G401.6 (cell line): ENCODE measurements around the gene SIAH2.

ENCODE experiments used
- FAIRE-seq: peaks from 2 replicates; lab custom pipeline; 2012; peaks lifted over from hg19 to GRCh38; lab: Jason Lieb, UNC

The SIAH2 gene

GRCh38 chr3:150773616-150774192 lies 10.7 kb upstream of the SIAH2 start:
- no peak for FAIRE-seq

- no peak for FAIRE-seq
Observed at GRCh38 chr3:150771600-150771999, 8.6 kb upstream of the SIAH2 start.

DNA sequence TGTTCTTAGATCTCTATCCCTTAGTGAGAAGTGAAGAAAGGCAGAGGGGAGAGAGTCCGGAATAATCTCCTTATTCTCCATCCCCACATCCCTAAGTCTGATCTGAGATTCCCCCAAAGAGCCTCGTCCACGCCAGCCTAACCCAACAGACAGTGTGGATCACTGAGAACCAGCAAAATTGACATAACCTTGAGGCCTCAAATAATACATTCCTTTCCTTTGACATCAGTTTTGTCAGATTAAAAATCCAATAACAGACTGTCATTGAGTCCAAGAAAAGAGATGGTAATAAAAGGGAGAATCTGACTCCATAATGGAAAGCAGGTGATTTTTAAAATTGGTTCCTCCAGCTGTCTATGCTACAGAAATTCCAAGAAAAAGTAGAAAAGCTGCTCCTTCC lies 7.7 kb upstream of the SIAH2 start:
- FAIRE-seq = no peak

GRCh38 chr3:150766742-150767141 lies 3.8 kb upstream of the SIAH2 start:
- FAIRE-seq = no peak

DNA sequence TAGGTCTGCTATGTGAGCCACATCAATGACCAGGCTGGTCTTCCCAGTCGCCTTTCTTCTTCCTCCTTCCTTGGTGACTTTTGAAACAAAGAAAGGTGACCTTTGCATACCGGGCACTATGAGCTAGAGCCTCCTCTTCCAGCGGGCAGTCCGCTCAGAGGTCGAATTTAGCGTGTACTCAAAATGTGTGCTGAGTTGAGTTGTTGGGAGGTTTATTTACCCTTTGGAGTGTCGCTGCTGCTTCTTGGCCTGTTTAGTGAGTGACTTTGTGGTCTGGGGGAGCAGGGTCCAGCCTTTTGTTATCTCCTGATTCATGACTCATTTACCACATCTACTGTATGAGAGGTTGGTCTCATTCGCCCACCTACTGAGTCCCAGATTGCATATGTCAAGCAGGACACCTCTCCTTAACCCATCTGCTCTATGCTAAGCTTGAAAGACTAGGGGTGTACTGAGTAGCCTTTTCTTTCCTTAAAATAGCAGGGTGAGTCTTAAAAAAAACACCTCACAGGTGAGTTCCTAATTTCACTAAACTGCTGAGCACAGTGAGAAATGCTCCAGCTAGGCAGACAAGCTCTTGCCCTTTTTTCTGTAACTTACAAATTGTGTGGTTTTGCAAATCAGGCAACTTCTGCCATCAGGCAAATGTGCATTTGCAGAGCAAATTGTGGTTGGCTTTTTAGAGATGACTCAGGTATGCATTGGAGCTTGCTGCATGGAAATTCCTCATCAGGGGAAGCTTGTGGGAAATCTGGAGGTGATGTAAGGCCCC lies 3.2 kb upstream of the SIAH2 start:
- no peak for FAIRE-seq

GRCh38 chr3:150764967-150765366 lies 2.0 kb upstream of the SIAH2 start:
- FAIRE-seq = no peak

GRCh38 chr3:150764566-150764965 lies 1.6 kb upstream of the SIAH2 start:
- FAIRE-seq = no peak

DNA sequence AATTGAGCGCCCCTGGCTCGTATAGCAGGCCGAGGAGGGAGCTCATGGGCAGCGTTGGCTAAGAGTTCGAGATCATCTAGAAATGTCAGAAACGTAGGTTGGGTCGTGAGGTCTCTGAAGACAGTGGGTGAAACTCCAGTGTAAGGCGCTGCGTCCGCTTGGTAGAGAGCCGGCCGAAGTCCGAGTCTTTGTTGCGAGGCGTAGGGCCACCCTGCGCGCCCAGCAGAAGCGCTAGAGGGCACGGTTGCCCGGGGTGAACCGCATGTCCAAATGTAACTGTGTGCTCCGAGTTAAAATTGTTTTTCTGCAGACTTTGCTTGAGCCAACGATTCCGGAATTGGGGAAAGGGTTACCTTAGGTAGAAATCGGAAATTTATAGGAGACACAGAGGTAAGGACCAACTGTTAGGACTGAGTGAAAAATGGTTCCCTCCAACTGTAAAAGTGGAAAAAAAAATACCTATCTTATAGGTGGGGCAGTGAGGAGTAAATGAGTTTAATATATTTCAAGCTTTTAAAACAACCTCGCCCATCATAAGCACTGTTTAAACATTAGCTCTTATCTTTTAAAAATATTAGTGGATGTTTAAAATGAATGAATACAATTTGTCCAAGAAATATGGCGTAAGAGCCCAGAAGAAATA lies 993 bp upstream of the SIAH2 start:
- FAIRE-seq = no peak

- no peak for FAIRE-seq
Observed at GRCh38 chr3:150762662-150763121, 277 bp downstream of the SIAH2 start.

GRCh38 chr3:150761831-150762661 lies 923 bp downstream of the SIAH2 start:
- no peak for FAIRE-seq

- FAIRE-seq = no peak
Observed at GRCh38 chr3:150760431-150761200, 2.4 kb downstream of the SIAH2 start.

DNA sequence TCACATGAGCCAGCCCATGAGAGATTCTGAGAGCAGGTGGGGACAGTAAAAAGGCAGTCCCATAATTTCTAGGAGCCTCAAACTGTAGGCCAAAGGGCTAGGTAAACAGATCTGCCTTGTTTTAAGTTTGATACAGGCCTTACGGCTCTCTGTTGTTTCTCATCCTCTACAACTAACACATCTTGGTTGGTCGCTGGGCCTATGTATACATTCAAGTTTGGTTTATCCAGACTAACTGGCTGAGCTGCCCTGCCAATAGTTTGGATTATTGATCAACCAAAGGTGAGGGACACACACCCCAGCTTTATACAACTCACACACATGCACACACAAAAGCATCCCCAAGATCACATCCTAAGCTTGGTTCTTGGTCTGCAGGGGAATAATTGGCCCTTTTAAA lies 3.0 kb downstream of the SIAH2 start:
- FAIRE-seq = no peak

DNA sequence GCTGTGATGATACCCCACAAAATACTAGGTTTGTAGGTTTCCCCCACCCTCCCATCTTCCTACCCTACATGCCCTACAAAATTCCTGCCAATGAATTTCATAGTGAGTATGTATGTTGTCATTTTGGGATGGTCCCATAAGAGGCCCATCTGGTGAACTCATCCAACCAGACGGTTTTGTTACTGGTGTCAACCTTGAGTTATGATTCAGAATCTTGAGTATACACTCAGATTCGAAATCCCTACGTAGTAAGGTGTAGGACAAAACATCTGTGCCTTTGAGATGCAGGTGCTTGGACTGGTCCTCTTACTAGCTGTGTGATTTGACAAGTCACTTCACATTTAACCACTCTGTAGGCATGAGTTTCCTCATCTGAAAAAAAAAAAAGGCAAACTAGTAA lies 3.6 kb downstream of the SIAH2 start:
- FAIRE-seq = no peak

- FAIRE-seq = no peak
Observed at GRCh38 chr3:150757768-150758167, 5.2 kb downstream of the SIAH2 start.

DNA sequence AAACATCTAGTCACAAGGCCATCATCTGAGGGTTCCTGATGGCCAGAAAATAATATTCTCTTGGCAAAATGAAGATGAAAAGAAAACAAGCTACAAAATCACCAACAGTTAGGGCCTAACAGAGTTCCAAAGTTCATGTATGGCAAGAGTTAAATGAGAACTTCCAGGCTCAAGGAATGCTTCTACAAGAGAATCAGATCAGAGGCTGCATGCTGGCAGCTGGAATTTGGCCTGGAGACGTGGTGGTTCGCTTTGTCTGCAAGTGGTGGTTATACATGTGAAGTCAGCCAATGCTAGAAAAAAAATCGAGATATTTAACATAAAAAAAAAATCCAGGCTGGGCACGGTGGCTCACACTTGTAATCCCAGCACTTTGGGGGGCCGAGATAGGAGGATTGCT lies 5.6 kb downstream of the SIAH2 start:
- no peak for FAIRE-seq

DNA sequence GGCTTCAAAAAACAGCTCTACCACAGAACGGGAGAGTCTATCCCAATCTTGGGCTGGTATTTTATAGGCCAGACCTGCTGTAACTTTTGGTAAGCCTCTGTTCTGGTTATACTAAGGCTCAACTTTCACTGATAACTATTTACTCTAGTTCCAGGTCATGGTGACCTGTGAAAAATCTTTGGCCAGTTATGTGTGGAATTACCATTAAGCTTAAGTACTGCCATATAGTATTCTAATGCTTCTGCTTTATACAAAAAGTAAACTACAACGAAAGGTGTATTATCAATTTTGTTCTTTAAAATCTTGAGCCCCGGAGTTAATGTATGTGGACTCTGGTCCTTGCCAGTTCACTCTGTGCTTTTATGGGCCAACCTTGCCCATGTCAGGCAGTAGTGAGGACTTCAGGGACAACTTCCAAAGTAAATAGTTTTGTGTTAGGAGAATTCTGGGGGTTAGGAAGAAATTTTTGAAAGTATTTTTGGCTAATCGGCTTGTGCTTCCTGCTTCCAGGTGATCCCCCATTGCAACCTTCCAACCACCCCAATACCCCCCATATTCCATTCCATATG lies 6.4 kb downstream of the SIAH2 start:
- no peak for FAIRE-seq

DNA sequence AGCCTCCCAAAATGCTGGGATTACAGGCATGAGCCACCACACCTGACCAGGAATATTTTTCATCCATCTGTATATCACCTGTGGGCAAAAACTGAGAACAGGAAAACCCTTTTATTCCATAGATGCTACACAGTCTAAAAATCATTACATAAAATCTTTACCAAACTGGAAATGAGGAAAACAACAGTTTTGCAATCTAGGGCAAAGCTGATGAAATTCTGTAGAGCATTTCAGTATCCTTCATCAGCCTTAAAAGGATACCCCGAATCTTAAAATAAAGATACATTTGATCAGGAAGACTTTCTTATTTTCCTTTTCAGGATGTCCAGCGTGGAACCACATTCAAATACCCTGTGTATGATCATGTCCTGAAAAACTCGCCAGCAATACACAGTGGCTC lies 7.1 kb downstream of the SIAH2 start:
- no peak for FAIRE-seq

GRCh38 chr3:150754896-150755295 lies 8.1 kb downstream of the SIAH2 start:
- no peak for FAIRE-seq

GRCh38 chr3:150751781-150752263 lies 11.1 kb downstream of the SIAH2 start:
- FAIRE-seq = no peak

- no peak for FAIRE-seq
Observed at GRCh38 chr3:150749255-150749654, 13.7 kb downstream of the SIAH2 start.

DNA sequence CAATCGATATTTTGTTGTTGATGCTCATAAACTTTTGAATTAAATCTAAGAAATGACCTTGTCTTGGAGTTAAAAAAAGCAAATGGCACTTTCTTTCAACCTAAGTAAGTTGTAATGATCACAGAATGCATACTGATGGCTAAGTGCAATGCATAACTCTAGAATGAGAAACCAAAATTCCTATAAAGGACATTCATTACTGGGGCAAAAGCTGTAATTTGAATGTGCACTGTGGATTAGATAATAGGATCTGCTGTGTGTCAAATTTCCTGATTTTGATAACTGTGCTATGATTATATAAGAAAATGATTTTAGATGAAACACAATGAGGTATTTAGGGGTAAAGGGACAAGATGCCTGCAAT lies 14.3 kb downstream of the SIAH2 start:
- no peak for FAIRE-seq
